Raji (cell line): ENCODE results near the gene TSEN54.

Experiments used
- POLR2A ChIP-seq: IDR thresholded peaks from 2 replicates; pipeline ENCODE4 v1.6.1; 2011; ENCODE audit warnings: low read depth, low read length, control low read depth; ENCODE audit not compliant: insufficient read depth

The TSEN54 gene

GRCh38 chr17:75517297-75517865, 1.1 kb downstream of the TSEN54 start:
- no peak for TF ChIP-seq POLR2A

DNA sequence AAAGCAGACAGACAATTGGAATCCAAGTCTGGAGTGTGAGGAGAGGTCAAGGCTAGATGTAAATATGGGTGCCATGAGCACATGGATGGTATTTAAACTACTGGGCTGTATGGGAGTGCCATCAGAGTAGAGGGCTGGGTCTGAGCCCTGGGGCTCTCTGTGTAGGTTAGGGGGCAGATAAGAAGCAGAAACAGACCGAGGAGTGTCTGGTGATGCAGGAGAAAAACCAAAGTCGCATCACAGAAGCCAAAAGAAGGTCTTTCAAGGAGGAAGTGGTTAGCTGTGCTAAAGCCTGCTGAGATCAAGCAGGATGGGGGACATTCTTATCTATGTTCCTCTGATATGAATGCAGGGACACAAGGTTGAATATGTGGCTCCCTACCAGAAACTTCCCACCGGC, 1.9 kb downstream of the TSEN54 start:
- TF ChIP-seq POLR2A, result no peak

GRCh38 chr17:75518983-75519537, 2.7 kb downstream of the TSEN54 start:
- TF ChIP-seq POLR2A, result no peak

- TF ChIP-seq POLR2A, result no peak
Observed at GRCh38 chr17:75521290-75521689, 5.0 kb downstream of the TSEN54 start.

DNA sequence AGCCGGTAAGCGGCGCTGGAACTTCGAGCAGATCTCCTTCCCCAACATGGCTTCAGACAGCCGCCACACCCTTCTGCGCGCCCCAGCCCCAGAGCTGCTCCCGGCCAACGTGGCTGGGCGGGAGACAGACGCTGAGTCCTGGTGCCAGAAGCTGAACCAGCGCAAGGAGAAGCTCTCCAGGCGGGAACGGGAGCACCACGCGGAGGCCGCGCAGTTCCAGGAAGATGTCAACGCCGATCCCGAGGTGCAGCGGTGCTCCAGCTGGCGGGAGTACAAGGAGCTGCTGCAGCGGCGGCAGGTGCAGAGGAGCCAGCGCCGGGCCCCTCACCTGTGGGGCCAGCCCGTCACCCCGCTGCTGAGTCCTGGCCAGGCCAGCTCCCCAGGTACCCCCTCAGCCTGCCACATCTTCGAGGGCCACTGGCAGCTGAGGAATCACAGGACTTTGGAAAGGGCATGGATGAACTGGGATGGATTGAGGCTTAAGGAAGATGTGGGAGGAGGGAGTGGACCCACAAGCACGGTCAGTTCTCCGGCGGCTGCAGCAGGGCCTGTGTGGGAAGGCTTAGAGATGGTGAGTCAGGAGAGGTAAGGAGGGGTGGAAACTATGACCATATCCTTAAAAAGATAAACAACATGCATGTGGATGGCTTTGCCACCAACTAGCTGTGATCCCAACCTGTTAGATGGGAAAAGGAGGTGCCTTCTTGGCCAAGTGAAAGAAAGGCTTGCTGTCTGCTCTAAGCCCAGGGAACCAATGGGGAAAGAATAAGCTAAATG, 5.8 kb downstream of the TSEN54 start:
- no peak for TF ChIP-seq POLR2A

GRCh38 chr17:75523647-75524046, 7.3 kb downstream of the TSEN54 start:
- TF ChIP-seq POLR2A, result no peak

DNA sequence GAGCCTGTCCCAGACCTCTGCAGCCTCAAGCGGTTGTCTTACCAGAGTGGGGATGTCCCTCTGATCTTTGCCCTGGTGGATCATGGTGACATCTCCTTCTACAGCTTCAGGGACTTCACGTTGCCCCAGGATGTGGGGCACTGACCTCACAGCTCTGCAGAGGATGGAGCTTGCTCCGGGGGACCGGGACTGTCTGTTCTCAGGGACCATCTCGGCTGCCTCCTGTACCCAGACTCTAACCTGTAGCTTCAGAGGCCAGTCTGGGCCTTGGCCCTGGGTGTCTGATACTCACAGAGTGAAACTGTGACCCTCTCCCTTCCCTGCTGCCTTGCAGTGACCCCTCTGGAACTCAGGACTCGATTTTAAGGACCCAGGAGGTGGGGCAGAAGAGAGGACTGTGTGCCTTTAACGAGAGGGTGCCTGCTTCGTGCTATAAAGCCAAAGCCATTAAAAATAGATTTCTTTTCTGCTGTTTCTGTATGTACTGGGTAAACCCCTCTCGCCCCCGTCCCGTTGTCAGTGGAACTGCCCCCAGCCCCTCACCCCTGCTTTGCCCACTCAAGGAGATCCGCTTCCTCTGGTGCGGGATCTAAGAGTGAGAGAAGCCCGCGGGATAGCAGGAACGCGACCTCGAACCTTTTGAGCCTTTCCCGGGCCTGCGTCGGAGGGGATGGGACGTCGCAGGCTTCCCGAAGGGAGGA, 8.1 kb downstream of the TSEN54 start:
- no peak for TF ChIP-seq POLR2A

DNA sequence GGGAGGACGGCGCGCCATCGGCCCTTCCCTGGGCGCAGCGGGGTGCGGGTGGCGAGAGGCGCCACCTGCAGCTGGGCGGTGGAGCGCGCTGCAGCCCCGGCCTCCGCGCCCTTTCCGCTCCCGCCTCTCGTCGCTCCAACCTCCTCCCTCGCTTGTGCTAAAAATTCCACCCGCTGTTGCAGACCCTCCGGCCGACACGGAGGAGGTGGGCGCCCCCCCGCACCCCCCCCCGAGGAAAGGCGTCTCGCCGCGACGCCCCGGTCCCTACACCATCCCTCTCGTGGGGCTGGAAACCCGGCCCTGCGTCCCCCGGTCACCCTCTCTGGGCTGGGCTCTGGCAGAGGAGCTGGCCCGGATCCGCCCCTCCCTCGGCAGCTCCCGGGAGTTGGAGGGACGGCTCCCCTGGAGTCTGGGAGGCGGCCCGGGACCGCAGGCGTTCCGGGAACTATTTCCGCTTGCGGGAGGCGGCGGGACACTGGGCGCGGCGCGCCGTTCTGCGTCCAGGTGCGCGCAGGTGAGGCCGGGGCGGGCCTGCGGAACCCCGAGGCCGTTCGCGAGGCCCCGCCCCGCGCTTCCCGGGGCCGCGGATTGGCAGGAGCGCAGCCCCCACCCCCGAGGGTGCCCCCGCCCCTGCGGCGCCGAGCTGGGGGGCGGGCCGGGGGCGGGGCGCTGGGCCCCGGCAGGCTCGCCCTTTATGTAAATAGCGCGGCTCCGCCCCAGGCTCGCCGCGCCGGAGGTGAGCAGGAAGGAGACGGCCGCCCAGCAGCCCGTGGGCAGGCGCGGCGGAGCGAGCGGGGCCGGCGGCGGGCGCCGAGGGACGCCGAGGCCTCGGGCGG, 8.9 kb downstream of the TSEN54 start, which contains the start of gene LLGL2:
TSS of gene LLGL2 (plus strand) at position 728 of the 836 bp plus-strand sequence. CDS start 17,730 bp downstream, outside the sequence.
- TF ChIP-seq POLR2A, result peak; percentile 49

DNA sequence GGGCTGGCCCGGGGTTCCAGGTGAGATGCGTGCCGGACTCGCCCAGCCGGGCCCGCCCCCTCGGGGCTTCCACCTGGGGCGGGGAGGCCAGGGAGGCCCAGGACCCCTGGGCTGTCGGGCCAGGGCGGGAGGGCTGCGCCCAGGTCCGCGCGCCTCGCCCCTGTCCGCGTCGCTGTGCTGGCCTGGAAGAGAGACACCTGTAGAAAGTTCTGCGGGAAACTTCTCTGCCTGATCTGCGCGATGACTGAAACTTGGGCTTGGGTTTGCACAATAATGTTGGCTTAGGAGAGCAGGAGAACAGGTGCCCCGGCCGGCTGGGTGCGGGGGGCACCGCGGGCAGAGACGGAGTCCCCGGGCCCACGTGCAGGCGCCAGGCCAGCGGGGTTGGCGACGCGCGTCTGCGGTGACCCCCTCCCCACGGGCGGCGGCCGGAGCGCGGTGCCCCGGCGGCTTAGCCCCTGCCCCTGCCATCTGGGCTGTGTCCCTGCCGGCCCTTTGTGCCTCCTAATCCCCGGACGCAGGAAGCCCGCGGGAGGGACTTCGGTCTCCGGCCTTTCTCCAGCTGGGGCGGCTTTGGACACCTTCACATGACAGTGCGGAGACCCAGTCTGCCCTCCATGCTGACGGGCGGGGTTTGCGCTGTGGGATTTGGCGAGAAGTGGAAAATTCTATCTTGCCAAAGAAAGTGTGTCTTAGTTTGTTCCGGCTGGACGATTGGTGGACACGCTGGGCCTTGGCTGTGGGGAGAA, 9.7 kb downstream of the TSEN54 start:
- TF ChIP-seq POLR2A, result no peak

GRCh38 chr17:75526555-75527270, 10.4 kb downstream of the TSEN54 start:
- no peak for TF ChIP-seq POLR2A

- no peak for TF ChIP-seq POLR2A
Observed at GRCh38 chr17:75530837-75531720, 14.8 kb downstream of the TSEN54 start.

DNA sequence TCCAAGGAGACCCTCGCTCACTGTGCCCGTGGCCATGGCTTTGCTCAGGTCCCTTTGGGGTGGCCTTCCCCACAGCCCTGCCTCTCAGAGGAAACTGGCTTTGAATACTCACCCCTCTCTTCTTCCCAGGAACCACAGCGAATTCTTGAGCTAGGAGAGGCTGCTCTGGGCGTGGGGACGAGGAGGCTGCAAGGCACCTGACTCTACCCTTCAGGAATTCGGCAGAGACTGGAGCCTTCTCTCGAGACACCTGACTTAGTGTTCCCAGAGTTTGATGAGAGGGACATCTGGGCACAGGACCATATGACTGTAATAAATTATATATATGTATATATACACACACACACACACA, 15.4 kb downstream of the TSEN54 start:
- TF ChIP-seq POLR2A, result no peak

- no peak for TF ChIP-seq POLR2A
Observed at GRCh38 chr17:75535119-75535537, 18.8 kb downstream of the TSEN54 start.

DNA sequence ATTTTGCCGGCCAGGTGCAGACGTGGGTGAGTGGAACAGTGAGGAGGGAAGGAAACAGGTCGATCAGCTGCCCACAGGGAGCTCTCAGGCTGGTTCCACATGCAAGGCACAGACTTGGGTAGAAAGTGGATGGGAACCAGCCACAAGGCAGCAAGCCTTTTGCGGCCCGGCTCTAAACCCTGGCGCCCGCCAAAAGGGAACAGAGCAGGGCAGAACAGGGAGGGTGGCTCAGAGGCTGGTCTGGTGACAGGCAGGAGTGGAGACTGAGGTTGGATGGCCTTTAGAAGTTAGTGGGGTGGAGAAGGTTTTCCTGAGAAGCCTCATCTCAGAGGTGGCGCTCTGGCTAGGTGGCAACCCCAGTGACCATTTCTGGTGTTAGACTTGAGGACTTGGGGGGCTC, 19.5 kb downstream of the TSEN54 start:
- no peak for TF ChIP-seq POLR2A
